Activated CD4-positive, alpha-beta T cell treated with anti-CD3 and anti-CD28 coated beads, Interleukin-2, amount 10 ng/mL, durations not matched to agents 7 days and 5 days (primary cell): ENCODE measurements around the gene MACF1. TPM values are rescaled to one million over a fixed set of nuclear protein-coding genes. Genes with fewer than 3 reads are reported as not detected.
"Not testable (repeated sequence)": the region's sequence is repeated elsewhere in the genome, so short reads cannot be mapped to it uniquely, and the experiment has no call there.

ENCODE experiments used
- CTCF ChIA-PET: fragments of 350-600 bp; sonication (Branson Sonifier 250); formaldehyde crosslinking; loops from one replicate; lab custom pipeline; 2021; ENCODE audit warnings: antibody characterized with exemption; lab: Charles Lee
- POLR2A ChIA-PET: fragments of 350-600 bp; sonication (Branson Sonifier 250); formaldehyde crosslinking; loops from one replicate; lab custom pipeline; 2021; ENCODE audit warnings: antibody characterized with exemption; lab: Charles Lee
- DNase-seq: peaks from one replicate; pipeline ENCODE4 v3.0.0-alpha.2; 2020
- H3K27ac Mint-ChIP-seq: one replicate; pipeline ENCODE4 v1.8.0; 2021; ENCODE audit warnings: mild to moderate bottlenecking, moderate library complexity, mixed read lengths
- H3K27me3 Mint-ChIP-seq: one replicate; pipeline ENCODE4 v1.8.0; 2021; ENCODE audit warnings: mixed read lengths
- H3K36me3 Mint-ChIP-seq: one replicate; pipeline ENCODE4 v1.8.0; 2021; ENCODE audit warnings: low read depth, mixed read lengths
- H3K4me1 Mint-ChIP-seq: one replicate; pipeline ENCODE4 v1.8.0; 2021; ENCODE audit warnings: mixed read lengths
- H3K4me3 Mint-ChIP-seq: one replicate; pipeline ENCODE4 v1.8.0; 2021; ENCODE audit warnings: mild to moderate bottlenecking, moderate library complexity, mixed read lengths
- H3K9me3 Mint-ChIP-seq: one replicate; pipeline ENCODE4 v1.8.0; 2021; ENCODE audit warnings: mixed read lengths
- total RNA-seq, 2 experiments: library from RNA; stranded (reverse); gene quantifications; one replicate each; pipeline ENCODE4 v1.2.3, GENCODE V29; 2021

The MACF1 gene
- total RNA-seq, 2 experiments from 2014 or later: 375 to 395 TPM

DNA sequence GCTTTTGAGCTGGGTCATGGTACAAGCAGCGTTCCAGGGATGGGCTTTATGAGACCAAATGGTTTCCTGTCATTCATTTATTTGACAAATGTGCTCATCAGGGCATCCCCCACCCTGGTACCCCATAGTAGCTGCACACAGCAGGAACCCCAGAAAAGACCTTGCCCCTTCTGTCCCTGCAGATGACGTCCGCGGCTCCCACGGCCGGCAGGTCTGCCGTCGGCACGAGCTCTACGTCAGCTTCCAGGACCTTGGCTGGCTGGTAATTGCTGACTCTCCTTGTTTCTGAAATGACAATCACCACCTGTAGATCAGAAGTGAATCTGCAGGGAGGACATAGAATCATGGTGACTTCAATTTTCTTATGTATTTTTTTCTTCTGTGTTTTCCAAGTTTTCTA lies 317.7 kb downstream of the MACF1 start:
- CTCF ChIA-PET, H3K27ac Mint-ChIP-seq, DNase-seq, H3K4me3 Mint-ChIP-seq, H3K9me3 Mint-ChIP-seq, POLR2A ChIA-PET, H3K27me3 Mint-ChIP-seq, H3K36me3 Mint-ChIP-seq: not testable (repeated sequence)
- H3K4me1 Mint-ChIP-seq: peaks cover 12% of the 10 kb centered on the region

DNA sequence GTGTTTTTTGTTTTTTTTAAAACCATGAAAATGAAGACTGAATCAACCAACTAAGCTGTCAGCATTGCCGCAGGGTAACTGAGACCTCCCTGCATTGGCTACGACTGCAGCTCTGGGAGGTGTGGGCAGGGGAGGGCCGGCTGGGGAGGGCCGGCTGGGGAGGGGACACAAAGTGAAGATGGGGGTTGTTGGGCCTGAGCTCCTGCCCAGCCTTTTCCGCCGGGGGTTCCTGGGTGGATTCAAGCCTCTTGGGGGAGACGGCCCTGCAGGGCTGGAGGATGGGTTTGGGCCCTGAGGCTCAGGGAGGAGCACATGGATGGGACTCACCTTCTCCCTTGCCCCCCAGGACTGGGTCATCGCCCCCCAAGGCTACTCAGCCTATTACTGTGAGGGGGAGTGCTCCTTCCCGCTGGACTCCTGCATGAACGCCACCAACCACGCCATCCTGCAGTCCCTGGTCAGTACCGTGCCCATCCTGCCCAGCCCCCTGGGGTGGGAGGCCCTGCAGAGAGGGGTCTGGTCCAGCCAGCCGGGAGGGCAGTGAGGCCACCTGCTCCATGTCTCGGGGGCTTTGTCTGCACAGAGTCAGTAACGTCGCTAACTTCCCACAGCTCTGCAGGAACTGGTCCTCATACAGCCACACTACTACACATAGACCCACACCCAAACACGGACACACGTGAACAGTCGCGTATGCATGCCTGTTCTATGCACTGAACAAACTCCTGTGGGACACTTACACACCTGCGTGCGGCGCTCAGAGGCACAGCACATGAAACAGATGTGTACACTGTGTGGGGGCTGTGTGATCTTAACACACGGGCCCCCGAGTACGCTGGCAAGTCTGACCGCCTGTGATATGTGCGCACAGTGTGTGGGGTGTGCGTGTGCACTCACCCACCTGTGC lies 318.4 kb downstream of the MACF1 start:
- no peak overlapping the region for H3K4me3 Mint-ChIP-seq
- H3K9me3 Mint-ChIP-seq: no peaks in the 10 kb centered on the region
- DNase-seq: no peak
- no peak overlapping the region for H3K27ac Mint-ChIP-seq
- POLR2A ChIA-PET: no interaction called here
- H3K4me1 Mint-ChIP-seq: peaks cover 12% of the 10 kb centered on the region
- H3K27me3 Mint-ChIP-seq: no peaks in the 10 kb centered on the region
- CTCF ChIA-PET: interaction anchor here (0.6 kb wide), 1 partner anchor 8 kb away, joined by 4 read pairs; no protein-coding TSS in a partner anchor
- H3K36me3 Mint-ChIP-seq: peaks cover under 1% of the 10 kb centered on the region

DNA sequence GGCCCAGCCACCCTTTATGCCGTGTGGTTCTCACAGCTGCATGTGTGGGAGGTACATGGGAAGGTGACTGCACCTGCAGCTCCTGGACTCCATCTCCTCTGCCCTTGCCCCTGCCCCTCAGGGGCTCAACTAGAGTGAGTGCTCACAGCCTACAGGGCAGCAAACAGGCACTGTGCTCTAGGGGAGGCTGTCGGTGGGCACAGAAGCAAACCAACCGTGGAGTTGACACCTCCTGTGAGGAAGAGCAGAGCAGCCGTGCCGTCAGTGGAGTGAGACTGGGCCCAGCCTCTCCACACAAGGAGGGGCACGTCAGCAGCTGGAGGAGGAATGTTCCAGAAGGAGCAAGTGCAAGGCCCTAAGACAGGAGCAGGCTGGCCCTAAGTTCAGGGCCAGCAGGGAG lies 319.7 kb downstream of the MACF1 start:
- ChIA-PET POLR2A (no interaction called here), CTCF (interaction anchor here (0.5 to 1.0 kb wide), 2 partner anchors 34 to 363 kb away, joined by 3 read pairs; no protein-coding TSS in a partner anchor)
- DNase-seq: no peak
- Mint-ChIP-seq H3K27me3 (no peaks in the 10 kb centered on the region), H3K36me3 (peaks cover 4% of the 10 kb centered on the region), H3K9me3 (no peaks in the 10 kb centered on the region), H3K4me3 (no peak overlapping the region), H3K27ac (peak overlapping the region; percentile 77), H3K4me1 (peaks cover 12% of the 10 kb centered on the region)

DNA sequence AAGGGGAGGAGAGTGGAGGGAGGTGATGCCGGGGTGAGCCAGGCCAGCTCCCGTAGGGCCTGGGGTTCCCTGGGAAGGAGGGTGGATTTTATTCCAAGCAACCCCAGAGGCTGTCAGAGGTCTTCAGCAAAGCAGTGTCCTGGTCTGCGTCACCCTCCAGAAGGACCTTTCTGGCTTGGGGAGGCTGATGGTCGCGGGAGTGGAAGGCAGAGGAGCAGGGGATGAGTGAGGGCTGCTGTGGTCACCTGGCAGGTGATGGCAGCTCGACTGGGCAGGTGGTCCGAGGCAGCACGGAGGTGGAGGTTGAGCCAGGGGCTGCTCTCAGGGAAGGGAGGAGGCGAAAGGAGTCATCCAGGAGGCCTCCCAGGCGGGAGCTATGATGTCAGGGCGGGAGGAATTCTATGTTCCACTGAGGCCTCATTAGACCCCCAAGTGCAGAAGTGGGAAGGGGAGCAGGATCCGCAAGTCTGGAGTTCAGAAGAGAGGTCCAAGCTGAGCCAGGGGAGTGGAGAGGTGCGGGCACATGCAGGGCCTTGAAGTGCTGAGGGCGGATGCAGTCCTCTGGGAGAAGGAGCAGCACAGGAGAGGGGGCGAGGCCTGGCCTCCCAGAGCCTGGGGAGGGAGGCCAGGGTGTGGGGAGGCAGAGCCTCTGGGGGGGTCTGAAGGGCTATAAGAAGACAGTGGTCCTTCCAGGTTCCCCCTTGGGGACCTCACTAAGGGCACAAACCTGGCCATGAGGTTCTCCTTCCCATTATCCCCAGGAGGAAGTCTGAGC lies 320.3 kb downstream of the MACF1 start:
- no peak overlapping the region for H3K4me3 Mint-ChIP-seq
- H3K9me3 Mint-ChIP-seq: no peaks in the 10 kb centered on the region
- H3K36me3 Mint-ChIP-seq: peaks cover 4% of the 10 kb centered on the region
- no peak for DNase-seq
- POLR2A ChIA-PET: no interaction called here
- CTCF ChIA-PET: interaction anchor here (0.5 to 1.0 kb wide), 2 partner anchors 34 to 363 kb away, joined by 3 read pairs; no protein-coding TSS in a partner anchor
- peaks cover 12% of the 10 kb centered on the region for H3K4me1 Mint-ChIP-seq
- H3K27ac Mint-ChIP-seq: no peak overlapping the region
- no peaks in the 10 kb centered on the region for H3K27me3 Mint-ChIP-seq

GRCh38 chr1:39525366-39526165 lies 321.1 kb downstream of the MACF1 start:
- Mint-ChIP-seq H3K36me3 (peaks cover 4% of the 10 kb centered on the region), H3K4me1 (peaks cover 12% of the 10 kb centered on the region), H3K9me3 (no peaks in the 10 kb centered on the region), H3K27me3 (no peaks in the 10 kb centered on the region), H3K4me3 (no peak overlapping the region), H3K27ac (peak overlapping the region; percentile 57)
- DNase-seq: peak; percentile 43
- CTCF ChIA-PET: interaction anchor here (1.0 to 2.6 kb wide), 2 partner anchors 13 to 35 kb away, joined by 3 to 10 read pairs; no protein-coding TSS in a partner anchor
- POLR2A ChIA-PET: no interaction called here

DNA sequence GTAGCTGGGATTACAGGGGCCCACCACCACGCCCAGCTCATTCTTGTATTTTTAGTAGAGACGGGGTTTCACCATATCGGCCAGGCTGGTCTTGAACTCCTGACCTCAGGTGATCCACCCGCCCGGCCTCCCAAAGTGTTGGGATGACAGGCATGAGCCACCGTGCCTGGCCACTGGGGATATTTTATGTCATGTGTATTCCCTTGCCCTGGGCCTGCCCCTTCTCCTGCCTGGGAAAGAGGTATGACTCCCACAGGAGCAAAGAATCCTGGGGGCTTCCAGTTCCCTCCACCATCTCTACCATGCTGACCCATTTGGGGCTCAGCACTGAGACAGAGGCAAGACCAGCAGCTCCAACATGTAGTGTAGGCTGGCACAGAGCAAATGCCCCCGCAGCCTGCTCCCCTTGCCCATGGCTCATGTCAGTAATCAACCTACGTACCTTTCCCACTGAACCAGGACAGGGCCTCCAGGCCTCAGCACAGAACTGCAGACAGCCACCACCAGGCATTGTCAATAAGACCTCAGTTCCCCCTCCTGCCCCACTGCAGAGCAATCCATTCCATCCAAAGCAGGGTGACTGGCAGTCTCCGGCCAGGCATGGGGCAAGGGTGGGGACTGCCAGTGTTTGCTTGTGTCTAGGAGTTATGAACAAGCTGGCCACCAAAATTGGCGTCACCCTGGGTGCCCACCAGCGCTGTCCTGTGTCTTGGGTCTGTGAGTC lies 322.1 kb downstream of the MACF1 start:
- ChIA-PET POLR2A (no interaction called here), CTCF (interaction anchor here (1.3 to 2.6 kb wide), 2 partner anchors 12 to 19 kb away, joined by 3 to 10 read pairs; no protein-coding TSS in a partner anchor)
- no peak overlapping the region for H3K27ac Mint-ChIP-seq

GRCh38 chr1:39527190-39527579 lies 322.7 kb downstream of the MACF1 start:
- DNase-seq, H3K27ac Mint-ChIP-seq, POLR2A ChIA-PET, H3K27me3 Mint-ChIP-seq, H3K4me3 Mint-ChIP-seq, H3K9me3 Mint-ChIP-seq, H3K36me3 Mint-ChIP-seq: not testable (repeated sequence)
- peaks cover 12% of the 10 kb centered on the region for H3K4me1 Mint-ChIP-seq
- CTCF ChIA-PET: interaction anchor here (1.3 to 2.6 kb wide), 2 partner anchors 11 to 18 kb away, joined by 3 to 10 read pairs; no protein-coding TSS in a partner anchor

More for the DNA sequence above, 322.1 kb downstream of the MACF1 start:
- DNase-seq: no peak
- peaks cover 12% of the 10 kb centered on the region for H3K4me1 Mint-ChIP-seq
- H3K36me3 Mint-ChIP-seq: peaks cover 4% of the 10 kb centered on the region
- H3K27me3 Mint-ChIP-seq: no peaks in the 10 kb centered on the region
- H3K4me3 Mint-ChIP-seq: no peak overlapping the region
- no peaks in the 10 kb centered on the region for H3K9me3 Mint-ChIP-seq

DNA sequence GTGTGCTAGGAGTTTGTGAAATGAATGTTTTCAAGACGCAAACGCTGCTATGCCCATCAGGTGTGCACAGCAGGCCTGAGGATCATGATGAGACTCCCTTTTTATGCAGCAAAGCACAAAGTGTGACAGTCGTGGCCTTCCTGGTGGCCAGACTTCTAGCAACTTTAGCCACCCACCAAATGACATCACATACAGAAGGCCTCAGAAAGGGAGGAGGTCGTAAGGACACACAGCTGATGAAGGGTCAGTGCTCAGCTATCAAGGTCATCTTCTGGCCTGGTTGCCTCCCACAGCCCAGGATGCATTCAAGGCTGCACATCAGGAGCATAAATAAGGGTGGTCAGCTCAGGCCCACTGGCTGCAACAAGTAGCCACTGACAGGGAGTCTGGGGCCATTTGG lies 323.6 kb downstream of the MACF1 start:
- peaks cover 10% of the 10 kb centered on the region for H3K36me3 Mint-ChIP-seq

DNA sequence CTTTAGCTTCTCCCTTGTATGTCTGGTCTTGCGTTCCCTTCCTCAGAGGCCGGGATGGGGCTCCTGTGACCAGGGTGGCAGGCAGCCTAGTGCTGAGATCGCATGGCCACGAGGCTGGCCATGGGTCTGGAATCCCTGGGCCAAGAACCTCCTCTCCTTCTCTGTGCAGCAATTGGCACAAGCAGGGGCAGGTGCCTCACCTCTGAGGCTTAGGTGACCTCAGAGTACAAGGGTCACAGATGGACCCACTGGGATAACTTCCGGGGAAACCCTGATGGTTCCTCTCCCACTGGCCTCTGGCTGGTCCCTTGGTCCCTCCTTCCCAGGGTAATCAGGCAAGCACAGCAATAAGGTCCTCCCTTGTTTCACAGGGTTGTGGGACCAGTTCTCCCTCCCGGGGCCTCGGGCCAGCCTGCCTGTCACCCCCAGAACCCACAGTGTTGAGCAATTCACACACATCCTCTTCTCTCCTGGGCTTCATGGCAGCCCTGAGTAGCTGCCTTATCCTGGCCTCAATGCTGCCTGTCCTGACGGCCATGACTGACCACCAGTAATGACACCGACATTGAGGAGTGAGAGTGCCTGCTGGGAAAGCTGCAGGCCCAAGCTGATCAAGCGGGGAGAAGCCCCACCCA lies 325.5 kb downstream of the MACF1 start:
- no peak overlapping the region for H3K27ac Mint-ChIP-seq
- peaks cover 8% of the 10 kb centered on the region for H3K4me1 Mint-ChIP-seq
- H3K4me3 Mint-ChIP-seq: no peak overlapping the region
- H3K36me3 Mint-ChIP-seq: peaks cover 10% of the 10 kb centered on the region
- ChIA-PET CTCF (interaction anchor here (1.0 to 1.3 kb wide), 3 partner anchors 9 to 13 kb away, joined by 3 to 5 read pairs (median 3); no protein-coding TSS in a partner anchor), POLR2A (no interaction called here)
- no peaks in the 10 kb centered on the region for H3K9me3 Mint-ChIP-seq
- no peaks in the 10 kb centered on the region for H3K27me3 Mint-ChIP-seq
- DNase-seq: no peak

More for the DNA sequence above, 323.6 kb downstream of the MACF1 start:
- Mint-ChIP-seq H3K27me3 (no peaks in the 10 kb centered on the region), H3K4me1 (peaks cover 12% of the 10 kb centered on the region), H3K4me3 (no peak overlapping the region), H3K9me3 (no peaks in the 10 kb centered on the region), H3K27ac (no peak overlapping the region)
- ChIA-PET CTCF (interaction anchor here (1.3 to 2.6 kb wide), 3 partner anchors 10 to 17 kb away, joined by 3 to 10 read pairs (median 3); no protein-coding TSS in a partner anchor), POLR2A (no interaction called here)
- no peak for DNase-seq

GRCh38 chr1:39531526-39531925 lies 327.0 kb downstream of the MACF1 start:
- Mint-ChIP-seq H3K4me3 (no peak overlapping the region), H3K27me3 (no peaks in the 10 kb centered on the region), H3K4me1 (no peaks in the 10 kb centered on the region), H3K9me3 (no peaks in the 10 kb centered on the region), H3K27ac (no peak overlapping the region), H3K36me3 (peaks cover 12% of the 10 kb centered on the region)
- ChIA-PET CTCF (no interaction called here), POLR2A (no interaction called here)
- DNase-seq: no peak

- H3K4me3 Mint-ChIP-seq: no peak overlapping the region
- no peak overlapping the region for H3K27ac Mint-ChIP-seq
- no peaks in the 10 kb centered on the region for H3K9me3 Mint-ChIP-seq
- ChIA-PET CTCF (no interaction called here), POLR2A (no interaction called here)
- DNase-seq: no peak
- H3K4me1 Mint-ChIP-seq: no peaks in the 10 kb centered on the region
- peaks cover 8% of the 10 kb centered on the region for H3K36me3 Mint-ChIP-seq
- no peaks in the 10 kb centered on the region for H3K27me3 Mint-ChIP-seq
Observed at GRCh38 chr1:39533442-39533841, 328.9 kb downstream of the MACF1 start.
